Ascending aorta (tissue), 2 donors: ENCODE results near the gene TH. TPM values are rescaled to one million over a fixed set of nuclear protein-coding genes. Genes with fewer than 3 reads are reported as not detected.

ENCODE experiments used
- DNase-seq, 2 donors: peaks; one replicate each; pipeline ENCODE4 v3.0.0-alpha.2; 2019; ENCODE audit warnings: low spot score in 2 of 2
- H3K27ac ChIP-seq, 2 donors: fragments of 200-600 bp; sonication (generic); one replicate each; pipeline ENCODE4 v1.5.1; 2016 to 2017; ENCODE audit warnings: mild to moderate bottlenecking in 1 of 2
- H3K27me3 ChIP-seq: fragments of 200-600 bp; sonication (generic); one replicate; pipeline ENCODE4 v1.5.1; 2017
- H3K36me3 ChIP-seq, 2 donors: fragments of 200-600 bp; sonication (generic); one replicate each; pipeline ENCODE4 v1.5.1; 2016
- H3K4me1 ChIP-seq, 2 donors: fragments of 200-600 bp; sonication (generic); one replicate each; pipeline ENCODE4 v1.5.1; 2016 to 2017; ENCODE audit warnings: mild to moderate bottlenecking in 1 of 2
- H3K4me3 ChIP-seq, 2 donors: fragments of 200-600 bp; sonication (generic); one replicate each; pipeline ENCODE4 v1.5.1; 2016 to 2017; ENCODE audit warnings: mild to moderate bottlenecking in 1 of 2
- H3K9me3 ChIP-seq, 2 donors: fragments of 200-600 bp; sonication (generic); one replicate each; pipeline ENCODE4 v1.5.1; 2016
- CTCF ChIP-seq, 3 experiments: fragments of 200-600 bp in 2 of 3; fragments of 450-650 bp in 1 of 3; sonication (generic) in 2 of 3; IDR thresholded peaks; one replicate each; pipeline ENCODE4 v1.5.1; 2016 to 2019; ENCODE audit warnings: antibody characterized with exemption in 3 of 3, mild to moderate bottlenecking in 1 of 3, moderate library complexity in 1 of 3
- intact Hi-C: fragments of 100-400 bp; cut with DNase I; formaldehyde crosslinking; loops from one replicate; pipeline ENCODE4 v1.15.1; 2023
- total RNA-seq: library from RNA; depleted of rRNA; stranded (reverse); fragments of >200 nt; gene quantifications from one replicate; pipeline ENCODE4 v1.1.0, GENCODE V29; 2016

TH gene
- total RNA-seq, 1 donor from 2014 or later, result not detected

DNA sequence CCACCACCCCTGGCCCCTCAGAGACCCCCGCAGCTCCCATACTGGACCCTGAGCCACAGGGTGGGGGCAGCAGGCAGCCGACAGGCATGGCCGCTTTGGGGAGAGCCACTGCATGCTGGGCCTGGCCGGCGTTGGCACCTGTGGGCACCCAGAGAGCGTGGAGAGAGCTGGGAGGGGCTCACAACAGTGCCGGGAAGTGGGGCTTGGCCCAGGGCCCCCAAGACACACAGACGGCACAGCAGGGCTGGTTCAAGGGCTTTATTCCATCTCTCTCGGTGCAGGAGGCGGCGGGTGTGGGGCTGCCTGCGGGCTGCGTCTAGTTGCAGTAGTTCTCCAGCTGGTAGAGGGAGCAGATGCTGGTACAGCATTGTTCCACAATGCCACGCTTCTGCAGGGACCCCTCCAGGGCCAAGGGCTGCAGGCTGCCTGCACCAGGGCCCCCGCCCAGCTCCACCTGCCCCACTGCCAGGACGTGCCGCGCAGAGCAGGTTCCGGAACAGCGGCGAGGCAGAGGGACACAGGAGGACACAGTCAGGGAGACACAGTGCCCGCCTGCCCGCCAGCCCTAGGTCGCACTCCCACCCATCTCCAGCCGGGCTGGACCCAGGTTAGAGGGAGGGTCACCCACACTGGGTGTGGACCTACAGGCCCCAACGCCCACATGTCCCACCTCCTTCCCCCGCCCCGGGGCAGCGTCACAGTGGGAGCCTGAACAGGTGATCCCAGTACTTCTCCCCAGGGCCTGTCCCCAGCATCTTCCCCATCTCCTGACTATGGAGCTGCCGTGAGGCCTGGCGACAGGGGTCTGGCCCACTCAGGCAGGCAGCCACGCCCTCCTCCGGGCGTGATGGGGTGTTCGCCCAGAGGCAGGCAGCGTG is 11.8 kb downstream of the TH start:
- TF ChIP-seq CTCF (IDR thresholded peaks at IDR 0.05), result no peak
- no peak for DNase-seq
- H3K36me3 ChIP-seq, result no peaks in the 10 kb centered on the region
- H3K27me3 ChIP-seq, result no peaks in the 10 kb centered on the region
- H3K4me3 ChIP-seq, result no peak overlapping the region
- no peaks in the 10 kb centered on the region for H3K4me1 ChIP-seq
- intact Hi-C loops, result no loop called here
- no peaks in the 10 kb centered on the region for H3K9me3 ChIP-seq
- H3K27ac ChIP-seq, result no peak overlapping the region

DNA sequence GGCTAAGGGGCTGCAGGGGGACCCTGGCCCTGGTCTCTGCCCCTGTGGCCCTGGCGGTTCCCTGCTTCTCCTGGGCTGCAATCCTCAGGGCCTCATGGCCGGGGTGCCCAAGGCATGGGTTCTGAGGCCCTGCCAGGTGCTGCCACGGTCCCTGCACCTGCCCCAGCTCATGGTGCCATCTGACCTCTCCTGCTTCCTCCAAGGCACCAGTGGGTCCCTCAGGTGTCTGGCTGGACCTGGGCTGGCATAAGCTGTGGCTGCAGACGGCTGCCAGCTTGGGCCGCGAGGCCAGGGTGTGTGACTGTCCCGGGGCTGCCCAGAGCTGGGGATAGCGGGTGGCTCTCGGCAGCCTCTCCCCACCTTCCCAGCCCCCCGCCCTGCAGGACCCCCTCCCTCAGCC is 12.6 kb downstream of the TH start:
- H3K9me3 ChIP-seq, result no peaks in the 10 kb centered on the region
- no peaks in the 10 kb centered on the region for H3K36me3 ChIP-seq
- DNase-seq, result no peak
- H3K27ac ChIP-seq, result no peak overlapping the region
- H3K4me1 ChIP-seq, result no peaks in the 10 kb centered on the region
- no peak for TF ChIP-seq CTCF (IDR thresholded peaks at IDR 0.05)
- intact Hi-C loops, result no loop called here
- no peaks in the 10 kb centered on the region for H3K27me3 ChIP-seq
- H3K4me3 ChIP-seq, result no peak overlapping the region

DNA sequence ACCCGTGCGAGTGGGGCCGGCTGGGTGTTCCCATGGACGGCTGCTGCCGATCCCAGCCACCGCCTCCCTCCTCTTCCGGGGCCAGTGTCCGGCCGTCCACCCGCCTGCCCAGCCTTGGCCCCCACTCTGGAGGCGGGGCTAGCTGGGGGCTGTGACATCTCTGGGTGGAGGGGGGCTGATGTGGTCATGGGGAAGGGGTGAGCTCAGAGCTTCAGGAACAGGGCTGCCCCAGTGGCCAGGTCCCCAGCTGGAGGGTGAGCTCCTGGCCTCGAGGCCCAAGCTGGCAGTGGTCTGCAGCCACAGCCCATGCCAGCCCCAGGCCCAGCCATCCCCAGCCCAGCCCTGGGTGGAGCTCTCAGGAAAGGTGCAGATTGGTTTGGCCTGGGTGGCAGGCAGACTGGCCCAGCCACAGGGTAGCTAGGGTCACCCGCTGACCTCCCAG is 13.3 kb downstream of the TH start:
- no peaks in the 10 kb centered on the region for H3K4me1 ChIP-seq
- no peaks in the 10 kb centered on the region for H3K36me3 ChIP-seq
- H3K27ac ChIP-seq, result no peak overlapping the region
- H3K9me3 ChIP-seq, result no peaks in the 10 kb centered on the region
- intact Hi-C loops, result no loop called here
- no peak for DNase-seq
- H3K4me3 ChIP-seq, result no peak overlapping the region
- no peaks in the 10 kb centered on the region for H3K27me3 ChIP-seq
- TF ChIP-seq CTCF (IDR thresholded peaks at IDR 0.05), result no peak

- intact Hi-C loops, result no loop called here
- DNase-seq, result no peak
- Histone ChIP-seq H3K36me3 (no peaks in the 10 kb centered on the region), H3K27me3 (no peaks in the 10 kb centered on the region), H3K9me3 (no peaks in the 10 kb centered on the region), H3K27ac (no peak overlapping the region), H3K4me1 (no peaks in the 10 kb centered on the region), H3K4me3 (no peak overlapping the region)
- TF ChIP-seq CTCF (IDR thresholded peaks at IDR 0.05), result no peak
These were observed 14.1 kb downstream of the TH start for GRCh38 chr11:2157294-2158040.

DNA sequence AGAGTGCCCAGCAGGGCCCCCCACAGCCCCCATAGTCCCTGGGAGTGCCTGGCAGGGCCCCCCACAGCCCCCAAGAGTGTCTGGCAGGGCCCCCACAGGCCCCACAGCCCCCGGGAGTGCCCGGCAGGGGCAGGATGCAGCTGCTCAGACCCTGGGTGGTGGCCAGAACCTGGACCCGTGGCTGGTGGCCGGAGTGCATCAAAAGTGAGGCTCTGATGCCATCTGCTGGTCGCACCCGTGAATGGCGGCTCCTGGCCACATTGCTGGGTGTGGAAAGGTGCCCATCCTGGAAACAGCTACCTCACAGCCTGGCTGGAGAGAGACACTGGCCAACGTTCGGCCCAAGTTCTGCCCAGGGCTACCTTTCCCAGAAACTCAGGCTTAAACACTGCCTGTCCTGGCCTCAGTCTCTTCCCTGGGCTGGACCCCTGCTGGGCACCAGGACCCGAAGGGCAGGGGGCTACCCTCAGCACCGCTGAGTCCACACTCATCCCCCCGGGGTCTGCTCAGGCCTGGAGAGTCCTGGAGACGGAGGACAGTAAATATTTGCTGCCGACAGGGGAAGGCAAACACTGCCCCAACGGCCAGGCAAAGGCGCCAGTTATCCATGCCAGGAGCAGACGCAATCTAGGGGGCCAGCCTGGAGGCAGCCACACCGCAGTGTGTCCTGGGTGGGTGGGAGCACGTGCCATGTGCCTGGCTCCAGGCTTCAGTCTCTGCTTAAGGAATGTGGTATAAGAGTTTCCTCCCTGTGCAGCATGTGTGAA is 15.0 kb downstream of the TH start:
- no peaks in the 10 kb centered on the region for H3K36me3 ChIP-seq
- H3K4me3 ChIP-seq, result no peak overlapping the region
- intact Hi-C loops, result no loop called here
- peak; percentile 16 to 77 for DNase-seq
- TF ChIP-seq CTCF (IDR thresholded peaks at IDR 0.05), result peak; percentile 49 to 66 (median 49)
- H3K27ac ChIP-seq, result no peak overlapping the region
- H3K9me3 ChIP-seq, result no peaks in the 10 kb centered on the region
- H3K27me3 ChIP-seq, result no peaks in the 10 kb centered on the region
- H3K4me1 ChIP-seq, result peaks cover 0 to 3% of the 10 kb centered on the region in 2 donors
